Fibroblast of peridontal ligament (primary cell): ENCODE measurements around the gene CLEC16A.
A peak's percentile ranks its signal among the peaks of the same experiment; 100 is the strongest.

Experiments
- DNase-seq: peaks from one replicate; pipeline ENCODE4 v3.0.0-alpha.2; 2010; ENCODE audit errors: extremely low read depth

Gene CLEC16A

DNA sequence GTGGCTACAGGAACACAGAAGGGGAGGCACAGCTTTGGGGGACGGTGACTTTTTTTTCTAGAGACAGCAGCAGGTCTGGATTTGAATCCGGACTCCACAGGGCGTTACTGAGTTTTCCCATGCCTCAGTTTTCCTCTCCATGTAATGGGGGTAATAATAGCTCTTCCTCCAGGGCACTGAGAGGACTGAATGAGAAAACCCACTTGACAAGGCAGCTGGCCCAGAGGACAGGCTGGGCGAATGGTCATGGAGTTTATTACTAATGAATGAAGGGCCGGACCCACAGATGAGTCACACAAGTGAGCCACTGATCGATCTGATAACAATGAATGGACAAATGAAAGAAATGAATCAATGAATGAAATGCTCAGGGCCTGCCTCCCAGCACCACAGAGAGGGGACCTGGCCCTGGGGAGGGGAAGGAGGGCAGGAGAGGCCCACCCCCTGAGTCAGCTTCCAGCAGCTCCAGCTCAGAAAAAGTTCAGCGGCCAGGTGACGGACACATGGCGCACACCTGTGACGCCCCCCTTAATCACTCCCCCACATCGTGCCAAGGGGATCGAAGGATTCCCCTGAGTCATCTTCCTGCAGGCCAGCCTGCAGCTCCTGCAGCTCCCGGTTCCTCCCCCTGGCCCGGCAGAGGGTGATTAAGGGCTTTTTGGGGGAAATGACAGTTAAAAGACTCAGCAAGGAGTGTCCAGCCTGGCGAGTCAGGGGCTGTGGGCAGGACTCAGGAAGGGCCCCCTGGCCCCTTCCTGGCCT lies 257.3 kb downstream of the CLEC16A start:
- DNase-seq = peak; percentile 34

DNA sequence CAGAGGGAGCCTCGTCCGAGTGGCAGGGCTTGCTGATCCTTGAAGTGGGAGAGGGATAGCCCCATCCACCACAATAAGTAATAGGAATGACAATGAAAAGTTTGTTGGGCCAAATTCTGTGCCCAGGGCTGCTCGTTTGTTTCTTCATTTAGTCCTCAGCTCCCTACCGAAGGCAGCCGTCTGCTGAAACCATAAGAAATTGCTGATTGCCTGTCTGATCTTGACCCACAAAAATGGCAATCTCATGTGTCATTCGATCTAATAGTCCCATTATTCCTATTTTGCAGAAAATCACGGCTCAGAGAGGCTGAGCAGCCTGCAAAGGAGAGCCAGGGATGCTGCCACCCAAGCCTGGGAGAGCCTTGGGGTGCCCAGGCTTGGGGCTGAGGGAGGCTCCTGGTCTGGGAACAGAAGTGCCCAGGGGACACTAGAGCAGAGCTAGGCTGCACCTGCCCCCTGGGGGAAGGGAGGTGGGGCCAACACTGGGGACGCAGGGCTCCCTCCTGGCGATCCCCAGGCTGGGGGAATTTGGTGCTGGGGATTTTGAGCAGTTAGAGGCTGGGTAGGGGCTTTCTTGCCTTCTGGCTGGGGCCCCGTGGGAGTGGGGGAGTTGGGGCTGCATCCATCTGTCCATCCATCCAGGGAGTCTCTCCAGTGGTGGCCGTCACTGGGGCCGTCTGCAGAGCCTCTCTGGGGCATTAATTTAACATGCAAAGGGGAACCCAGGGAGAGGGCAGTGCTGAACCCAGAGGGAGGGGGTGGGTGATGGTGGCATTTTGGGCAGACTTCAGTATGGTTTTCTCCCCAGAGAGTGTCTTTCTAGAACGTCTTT lies 258.1 kb downstream of the CLEC16A start:
- DNase-seq = peak; percentile 37

DNA sequence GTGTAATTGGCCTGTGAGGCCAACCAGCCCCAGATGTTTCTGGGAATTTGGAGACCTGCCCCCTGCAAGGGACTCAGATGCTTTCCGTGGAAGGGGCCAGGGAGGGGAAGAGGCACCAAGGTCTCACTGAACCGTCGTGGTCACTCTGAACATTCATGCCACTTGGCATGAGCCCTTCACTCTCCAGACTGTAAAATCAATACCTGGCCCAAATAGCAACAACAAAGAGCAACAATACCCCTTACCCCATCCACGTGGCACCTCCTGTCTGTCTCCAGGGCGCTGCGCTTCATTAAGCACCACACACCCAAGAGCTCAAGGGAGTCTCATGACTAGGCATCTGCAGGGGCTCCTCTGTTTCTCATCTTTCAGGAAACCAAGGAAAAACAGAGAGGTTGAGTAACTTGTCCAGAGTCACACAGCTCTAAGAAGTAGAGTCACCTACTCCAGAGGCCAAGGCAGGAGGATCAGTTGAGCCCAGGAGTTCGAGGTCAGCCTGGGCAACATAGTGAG lies 258.8 kb downstream of the CLEC16A start:
- no peak for DNase-seq

GRCh38 chr16:11204513-11205047 lies 260.2 kb downstream of the CLEC16A start:
- DNase-seq = no peak

GRCh38 chr16:11205065-11205699 lies 260.8 kb downstream of the CLEC16A start:
- no peak for DNase-seq

DNA sequence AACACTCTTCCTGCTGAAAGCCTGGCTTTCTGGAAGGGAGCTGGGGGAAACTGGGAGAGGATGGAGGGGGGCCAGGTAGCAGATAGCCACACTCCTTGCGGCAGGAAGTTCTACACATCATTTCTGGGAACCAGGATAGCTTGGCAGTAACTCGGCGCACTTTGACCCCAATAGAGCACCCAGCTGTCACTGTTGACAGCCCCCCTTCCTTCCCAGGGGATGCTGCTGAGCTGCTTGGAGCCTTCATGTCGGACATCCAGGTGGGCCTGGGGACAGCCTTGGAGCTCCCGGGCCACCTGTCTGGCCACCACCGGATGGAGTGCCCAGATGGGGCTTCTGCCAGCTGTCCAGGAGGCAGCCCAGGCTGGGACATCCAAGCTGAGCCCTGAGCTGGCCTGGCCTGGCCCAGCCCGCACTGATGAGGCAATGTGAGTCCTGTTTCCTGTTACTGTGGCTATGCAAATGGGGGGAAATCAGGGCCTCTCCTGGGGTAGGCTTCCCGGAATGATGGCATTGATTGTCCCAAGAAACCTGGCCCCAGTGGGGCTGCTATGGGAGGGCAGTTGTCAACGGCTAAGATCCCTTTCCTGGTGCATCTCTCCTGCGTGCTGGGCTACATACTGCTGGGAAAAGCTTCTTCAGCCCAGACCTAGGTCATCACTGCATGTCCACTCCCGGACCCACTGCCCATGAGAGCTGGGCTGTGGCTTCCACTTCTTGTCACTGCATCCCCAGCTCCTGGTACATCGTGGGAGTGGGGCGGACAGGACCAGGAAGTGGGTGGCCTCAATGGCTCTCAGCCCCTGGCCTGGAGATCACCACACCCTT lies 261.6 kb downstream of the CLEC16A start:
- no peak for DNase-seq

DNA sequence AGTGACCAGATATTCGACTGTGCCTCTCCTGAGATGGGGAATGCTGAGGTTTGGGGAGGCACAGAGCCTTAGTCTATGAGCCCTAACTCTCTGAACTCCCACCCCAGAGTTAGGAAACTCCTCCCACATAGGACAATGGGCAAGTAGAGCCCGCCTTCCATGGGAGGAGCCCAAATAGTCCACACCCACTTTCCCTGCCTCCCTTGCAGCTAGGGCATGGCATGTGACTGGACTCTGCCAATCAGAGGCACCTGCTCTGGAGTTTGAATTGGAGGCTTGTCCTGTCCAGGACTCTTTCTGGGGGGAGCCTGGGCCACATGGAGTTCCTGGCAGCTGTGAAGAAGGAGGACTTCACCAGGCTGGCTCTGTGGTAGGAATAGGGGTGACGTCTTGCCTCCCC lies 263.3 kb downstream of the CLEC16A start:
- DNase-seq = no peak

DNA sequence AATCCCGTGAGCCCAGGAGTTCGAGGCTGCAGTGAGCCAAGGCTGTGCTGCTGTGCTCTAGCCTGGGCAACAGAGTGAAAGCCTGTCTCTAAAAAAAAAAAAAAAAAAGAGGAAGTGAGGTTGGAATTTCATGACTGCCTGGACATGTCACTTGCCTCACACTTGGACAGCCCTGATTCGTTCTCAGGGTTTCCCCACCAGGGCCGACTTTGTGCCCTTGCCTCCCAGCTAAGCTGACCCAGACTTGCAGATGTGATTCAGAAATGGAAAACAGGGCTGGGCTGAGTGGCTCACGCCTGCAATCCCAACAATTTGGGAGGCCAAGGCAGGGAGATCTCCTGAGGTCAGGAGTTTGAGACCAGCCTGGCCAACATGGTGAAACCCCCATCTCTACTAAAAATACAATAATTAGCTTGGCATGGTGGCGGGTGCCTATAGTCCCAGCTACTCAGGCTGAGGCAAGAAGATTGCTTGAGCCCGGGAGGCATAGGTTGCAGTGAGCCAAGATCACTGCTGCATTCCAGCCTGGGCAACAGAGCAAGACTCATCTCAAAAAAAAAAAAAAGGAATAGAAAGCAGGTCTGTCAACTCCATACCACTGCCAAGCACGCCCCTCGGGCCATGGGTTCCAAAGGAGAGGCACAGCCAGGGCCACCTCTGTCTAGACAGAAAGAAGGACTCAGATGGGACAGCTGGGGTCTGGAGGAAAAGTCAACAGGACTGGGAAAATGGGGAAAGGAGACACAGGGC lies 264.7 kb downstream of the CLEC16A start:
- no peak for DNase-seq

DNA sequence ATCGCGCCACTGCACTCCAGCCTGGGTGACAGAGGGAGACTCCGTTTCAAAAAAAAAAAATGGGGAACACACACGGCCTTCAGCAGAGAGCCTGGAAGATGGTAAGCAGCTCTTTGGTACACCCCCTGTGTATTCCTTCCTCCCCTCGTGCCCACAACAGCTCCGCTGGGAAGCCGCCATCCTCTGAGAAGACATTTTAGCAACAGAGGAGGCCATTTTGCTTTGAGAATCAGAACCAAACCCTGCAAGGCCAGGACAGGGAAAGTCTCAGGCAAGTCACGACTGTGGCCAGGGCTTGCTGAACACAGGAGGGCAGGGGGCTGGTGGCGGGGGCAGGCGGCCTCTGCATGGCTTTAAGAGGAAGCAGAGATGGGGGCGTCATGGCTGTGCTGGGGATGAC lies 265.9 kb downstream of the CLEC16A start:
- DNase-seq = no peak

- DNase-seq = no peak
Measured at GRCh38 chr16:11211061-11211976, 267.0 kb downstream of the CLEC16A start.

DNA sequence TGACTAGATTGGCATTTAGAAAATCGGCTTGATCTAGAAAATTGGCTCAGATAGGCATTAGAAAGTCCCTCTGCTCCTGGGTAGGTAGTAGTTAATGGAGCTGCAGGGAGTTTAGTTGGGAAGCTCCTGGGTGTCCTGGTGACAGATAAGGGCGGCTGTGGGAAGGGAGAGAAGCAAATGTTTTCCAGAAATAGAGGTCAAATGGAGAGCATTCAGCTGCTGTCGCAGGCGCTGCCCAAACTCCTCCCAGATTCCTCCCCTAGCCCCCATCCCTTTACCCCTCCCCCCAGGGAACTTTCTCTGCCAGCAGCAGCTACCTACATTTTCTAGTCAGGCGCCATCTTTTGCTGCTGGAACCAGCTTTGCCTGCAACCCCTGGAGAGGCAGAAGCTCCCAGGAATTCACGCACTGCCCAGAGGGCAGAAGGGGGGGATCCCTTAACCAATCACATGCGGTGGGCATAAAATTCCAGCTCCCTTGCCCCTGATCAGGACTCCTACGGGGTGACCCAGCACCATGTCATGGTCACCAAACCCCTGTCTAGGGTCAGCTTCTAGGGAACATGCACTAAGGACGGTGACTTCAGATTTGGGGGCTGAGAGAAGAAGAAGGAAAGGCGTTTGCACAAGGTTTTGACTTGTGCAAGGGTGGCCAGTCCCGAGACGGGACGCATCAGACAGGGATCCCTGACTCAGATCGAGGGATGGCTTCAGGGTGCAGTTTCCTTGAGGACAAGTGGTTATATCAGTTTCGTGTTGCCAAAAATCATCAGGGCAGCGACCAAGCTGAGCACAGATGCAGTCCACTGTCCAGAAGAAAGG lies 267.8 kb downstream of the CLEC16A start:
- no peak for DNase-seq

GRCh38 chr16:11212798-11213196 lies 268.4 kb downstream of the CLEC16A start:
- DNase-seq = no peak

- no peak for DNase-seq
Measured at GRCh38 chr16:11213373-11213772, 269.0 kb downstream of the CLEC16A start.

- no peak for DNase-seq
Measured at GRCh38 chr16:11213799-11214198, 269.4 kb downstream of the CLEC16A start.

GRCh38 chr16:11215935-11216556 lies 271.7 kb downstream of the CLEC16A start:
- peak; percentile 23 for DNase-seq

DNA sequence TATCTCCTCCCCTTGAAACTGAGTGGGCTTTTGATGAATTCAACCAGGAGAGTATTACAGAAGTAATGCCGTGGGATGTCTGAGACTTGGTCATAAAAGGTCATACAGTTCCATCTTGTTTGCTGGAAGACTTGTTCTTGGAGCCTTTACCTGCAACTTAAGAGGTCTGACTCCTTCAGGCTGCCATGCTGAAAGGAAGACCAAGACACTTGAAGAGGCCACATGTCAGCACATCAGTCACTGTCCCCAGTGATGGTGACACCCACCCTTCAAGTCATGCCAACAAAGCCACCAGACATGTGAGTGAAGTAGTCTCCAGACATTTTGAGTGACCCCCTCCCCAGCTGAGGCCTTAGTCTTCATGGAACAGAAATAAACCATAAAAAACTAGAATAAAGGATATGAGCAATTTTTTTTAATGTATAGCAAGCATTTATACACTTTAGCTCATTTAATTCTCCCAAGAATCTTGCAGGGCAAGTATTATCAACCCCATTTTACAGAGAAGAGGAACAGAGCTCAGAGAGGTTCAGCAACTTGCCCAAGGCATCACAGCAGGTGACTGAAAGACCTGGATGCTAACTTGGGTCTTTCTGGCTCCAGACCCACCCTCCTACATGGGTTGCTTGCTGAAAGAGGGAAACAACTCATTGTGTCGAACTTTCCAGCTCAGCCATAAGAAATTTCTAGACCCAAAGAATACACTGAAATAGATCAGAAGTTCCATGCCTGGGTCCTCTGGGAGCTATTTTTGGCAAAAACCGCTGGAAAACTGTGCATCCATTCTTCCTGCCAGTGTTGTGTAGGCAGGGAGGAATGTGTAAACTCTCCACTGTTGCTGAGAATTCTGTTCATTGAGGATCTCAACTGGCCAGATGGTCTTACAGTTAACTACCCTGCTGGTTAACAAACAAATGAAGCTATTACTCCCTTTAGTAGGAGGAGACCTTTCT lies 273.6 kb downstream of the CLEC16A start:
- DNase-seq = peak; percentile 64

- no peak for DNase-seq
Measured at GRCh38 chr16:11218604-11218962, 274.2 kb downstream of the CLEC16A start.
